RWPE1 (cell line): Measurements from ENCODE around the gene SMIM10L1.

ENCODE experiments used
- CTCF ChIA-PET: fragments of 350-600 bp; sonication (Branson Sonifier 250); formaldehyde crosslinking; extraction: SDS; loops from one replicate; lab custom pipeline; 2021; lab: Yijun Ruan, JAX
- POLR2A ChIA-PET: fragments of 400-600 bp; formaldehyde crosslinking; extraction: SDS; loops from one replicate; lab custom pipeline; 2020; ENCODE audit warnings: antibody characterized with exemption; ENCODE audit not compliant: low non-redundant PET; lab: Yijun Ruan, JAX
- DNase-seq: peaks from one replicate; pipeline ENCODE4 v3.0.0; 2012; ENCODE audit warnings: low spot score
- H3K27ac ChIP-seq: fragments of 450-650 bp; 2 replicates; pipeline ENCODE4 v1.5.1; 2017
- TF ChIP-seq, protein P1 (sequence below): fragments of 450-650 bp; conservative IDR thresholded peaks from 2 replicates; pipeline ENCODE4 v1.5.1; 2017; ENCODE audit warnings: low read depth, mild to moderate bottlenecking

Gene SMIM10L1

DNA sequence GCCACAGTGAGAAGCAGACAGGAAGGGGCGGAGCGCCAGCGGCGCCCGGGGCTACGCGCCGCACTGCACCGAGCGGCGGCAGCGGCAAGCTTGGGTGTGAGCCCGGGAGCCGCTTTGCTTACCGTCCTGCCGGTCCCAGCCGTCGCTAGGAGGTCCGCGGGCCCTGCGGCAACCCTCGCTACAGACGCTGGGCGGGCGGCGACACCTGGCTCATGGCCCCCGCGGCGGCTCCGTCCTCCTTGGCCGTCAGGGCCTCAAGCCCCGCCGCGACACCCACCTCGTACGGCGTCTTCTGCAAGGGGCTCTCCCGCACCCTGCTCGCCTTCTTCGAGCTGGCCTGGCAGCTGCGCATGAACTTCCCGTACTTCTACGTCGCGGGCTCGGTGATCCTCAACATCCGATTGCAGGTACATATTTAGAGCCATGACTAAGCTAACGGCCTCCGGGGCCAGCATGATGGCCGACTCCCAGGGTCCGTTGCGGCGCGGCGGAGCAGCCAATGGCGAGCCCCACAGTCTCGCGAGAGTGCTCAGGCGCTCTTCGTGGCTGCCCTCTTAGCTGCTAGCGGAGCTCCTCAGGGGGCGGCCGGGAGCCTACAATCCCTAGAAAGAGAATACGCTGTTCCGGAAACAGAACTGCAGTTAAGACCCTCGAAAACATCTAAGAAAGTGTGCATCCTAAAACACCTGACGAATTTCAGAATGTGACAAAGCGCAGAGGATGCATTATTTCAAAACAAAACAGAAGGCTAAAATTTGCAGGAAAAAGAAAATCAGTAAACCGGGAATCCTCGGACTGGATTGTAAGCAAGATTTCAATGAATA, at the start of gene SMIM10L1:
TSS of gene SMIM10L1 (plus strand) at position 50 of the 824 bp plus-strand sequence. CDS start at position 213, 163 bp downstream.
- TF ChIP-seq, protein P1, sequence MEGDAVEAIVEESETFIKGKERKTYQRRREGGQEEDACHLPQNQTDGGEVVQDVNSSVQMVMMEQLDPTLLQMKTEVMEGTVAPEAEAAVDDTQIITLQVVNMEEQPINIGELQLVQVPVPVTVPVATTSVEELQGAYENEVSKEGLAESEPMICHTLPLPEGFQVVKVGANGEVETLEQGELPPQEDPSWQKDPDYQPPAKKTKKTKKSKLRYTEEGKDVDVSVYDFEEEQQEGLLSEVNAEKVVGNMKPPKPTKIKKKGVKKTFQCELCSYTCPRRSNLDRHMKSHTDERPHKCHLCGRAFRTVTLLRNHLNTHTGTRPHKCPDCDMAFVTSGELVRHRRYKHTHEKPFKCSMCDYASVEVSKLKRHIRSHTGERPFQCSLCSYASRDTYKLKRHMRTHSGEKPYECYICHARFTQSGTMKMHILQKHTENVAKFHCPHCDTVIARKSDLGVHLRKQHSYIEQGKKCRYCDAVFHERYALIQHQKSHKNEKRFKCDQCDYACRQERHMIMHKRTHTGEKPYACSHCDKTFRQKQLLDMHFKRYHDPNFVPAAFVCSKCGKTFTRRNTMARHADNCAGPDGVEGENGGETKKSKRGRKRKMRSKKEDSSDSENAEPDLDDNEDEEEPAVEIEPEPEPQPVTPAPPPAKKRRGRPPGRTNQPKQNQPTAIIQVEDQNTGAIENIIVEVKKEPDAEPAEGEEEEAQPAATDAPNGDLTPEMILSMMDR: no peak
- peak within 1 kb of the TSS; percentile 96 for H3K27ac ChIP-seq
- ChIA-PET CTCF (interaction anchor here (0.6 to 1.3 kb wide), 3 partner anchors 28 to 1191 kb away, joined by 3 to 8 read pairs (median 5); no protein-coding TSS in a partner anchor), POLR2A (interaction anchor here (0.7 kb wide), 1 partner anchor 9 kb away, joined by 3 read pairs; no protein-coding TSS in a partner anchor)
- peak; percentile 82 for DNase-seq

GRCh38 chr12:11130382-11130781, 40.6 kb upstream of the SMIM10L1 start:
- ChIA-PET POLR2A (no interaction called here), CTCF (no interaction called here)
- no peak for DNase-seq
- TF ChIP-seq, protein P1: no peak
- H3K27ac ChIP-seq: no peak overlapping the region

DNA sequence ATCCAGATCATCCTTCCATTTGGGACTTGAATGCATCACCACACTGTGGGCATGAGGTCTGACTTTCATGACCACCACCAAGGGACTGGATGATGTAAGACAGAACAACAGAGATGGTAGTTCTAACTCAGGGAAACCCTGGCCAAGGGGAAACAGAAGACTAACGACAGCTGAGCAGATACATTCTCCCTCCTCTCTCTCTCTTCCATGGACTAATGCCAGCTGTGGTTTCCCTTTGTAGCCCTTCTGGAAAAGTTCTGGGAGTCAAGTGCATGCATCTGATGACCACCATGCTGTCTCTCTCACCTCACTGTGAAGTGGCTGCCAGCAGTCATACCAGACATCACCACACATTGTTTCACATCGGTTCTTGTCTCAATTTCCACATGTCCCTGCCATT, 40.0 kb upstream of the SMIM10L1 start:
- POLR2A ChIA-PET: no interaction called here
- CTCF ChIA-PET: interaction anchor here (0.6 kb wide), 1 partner anchor 87 kb away, joined by 3 read pairs; no protein-coding TSS in a partner anchor
- TF ChIP-seq, protein P1: no peak
- H3K27ac ChIP-seq: no peak overlapping the region
- DNase-seq: no peak

- CTCF ChIA-PET: no interaction called here
- TF ChIP-seq, protein P1: no peak
Measured at GRCh38 chr12:11133162-11133561, 37.8 kb upstream of the SMIM10L1 start.

GRCh38 chr12:11133816-11134215, 37.2 kb upstream of the SMIM10L1 start:
- POLR2A ChIA-PET: no interaction called here

More at GRCh38 chr12:11133162-11133561, 37.8 kb upstream of the SMIM10L1 start:
- H3K27ac ChIP-seq: no peak overlapping the region
- POLR2A ChIA-PET: no interaction called here
- no peak for DNase-seq

GRCh38 chr12:11134305-11134704, 36.7 kb upstream of the SMIM10L1 start, which contains the start of gene TAS2R30:
TAS2R30 (minus strand) TSS chr12:11134644; CDS start chr12:11134244, 400 bp downstream.
- no peak within 1 kb of the TSS for H3K27ac ChIP-seq
- POLR2A ChIA-PET: no interaction called here
- TF ChIP-seq, protein P1: no peak
- no peak for DNase-seq
- CTCF ChIA-PET: no interaction called here

More at GRCh38 chr12:11133816-11134215, 37.2 kb upstream of the SMIM10L1 start:
- CTCF ChIA-PET: no interaction called here
- no peak overlapping the region for H3K27ac ChIP-seq
- TF ChIP-seq, protein P1: no peak
- no peak for DNase-seq
